Sciatic nerve (tissue), 2 donors: ENCODE data around the gene REG3A. TPM values are rescaled to one million over a fixed set of nuclear protein-coding genes. Genes with fewer than 3 reads are reported as not detected.

Experiments used
- ATAC-seq: fragments of 200-7000 bp; cut with Tn5 transposase; one replicate; pipeline ENCODE4 v1.9.1; 2020; ENCODE audit warnings: mild to moderate bottlenecking, moderate library complexity
- DNase-seq: peaks from one replicate; pipeline ENCODE4 v3.0.0-alpha.2; 2020; ENCODE audit warnings: low spot score
- intact Hi-C: fragments of 100-400 bp; cut with DNase I; formaldehyde crosslinking; loops from one replicate; pipeline ENCODE4 v1.14.2; 2022
- total RNA-seq: library from RNA; stranded (reverse); fragmentation: NEBNext Ultra II Directional; extraction: Animal tissue kit (Norgen Biotek cat#: 25700); gene quantifications from one replicate; pipeline ENCODE4 v1.2.1, GENCODE V29; 2021
- donor health status: DM: no; HTN: no; CAD: no.
- donor health status: DM: no; HTN: no; CAD: no.

The REG3A gene
- total RNA-seq, 1 donor from 2014 or later = 2.3 TPM

GRCh38 chr2:79124907-79125720 lies 34.4 kb downstream of the REG3A start:
- DNase-seq (no peak), ATAC-seq (no peak)
- intact Hi-C loops = no loop called here

GRCh38 chr2:79122676-79123075 lies 36.9 kb downstream of the REG3A start:
- intact Hi-C loops = no loop called here
- no peak for DNase-seq
- no peak for ATAC-seq

GRCh38 chr2:79120194-79120713 lies 39.3 kb downstream of the REG3A start, which contains the start of gene REG1A:
Gene REG1A, plus strand, starts transcription at chr2:79120488. Its CDS starts 374 bp downstream, at chr2:79120862.
- intact Hi-C loops = no loop called here
- no peak for ATAC-seq

GRCh38 chr2:79116997-79117928 lies 42.3 kb downstream of the REG3A start:
- ATAC-seq (no peak), DNase-seq (no peak)
- intact Hi-C loops = no loop called here

More at GRCh38 chr2:79120194-79120713, 39.3 kb downstream of the REG3A start, which contains the start of gene REG1A:
- DNase-seq = no peak

- ATAC-seq (no peak), DNase-seq (no peak)
- intact Hi-C loops = no loop called here
These were observed 44.6 kb downstream of the REG3A start for GRCh38 chr2:79114797-79115494.

GRCh38 chr2:79112269-79112668 lies 47.3 kb downstream of the REG3A start:
- DNase-seq = no peak
- no peak for ATAC-seq
- intact Hi-C loops = no loop called here

Other genes with a start within 250 kb of the REG3A start
- gene REG3G, start 134.1 kb downstream of the REG3A start, total RNA-seq = not detected
- gene REG1B, start 71.8 kb downstream of the REG3A start, total RNA-seq = 2.3 TPM
- 3.7 TPM for gene REG1A, start 39.3 kb downstream of the REG3A start, total RNA-seq